ENCODE results near the gene RBM26. TPM values are rescaled to one million over a fixed set of nuclear protein-coding genes. Genes with fewer than 3 reads are reported as not detected.

RBM26 gene
- total RNA-seq, 1 donor from 2014 or later: 42.0 TPM

DNA sequence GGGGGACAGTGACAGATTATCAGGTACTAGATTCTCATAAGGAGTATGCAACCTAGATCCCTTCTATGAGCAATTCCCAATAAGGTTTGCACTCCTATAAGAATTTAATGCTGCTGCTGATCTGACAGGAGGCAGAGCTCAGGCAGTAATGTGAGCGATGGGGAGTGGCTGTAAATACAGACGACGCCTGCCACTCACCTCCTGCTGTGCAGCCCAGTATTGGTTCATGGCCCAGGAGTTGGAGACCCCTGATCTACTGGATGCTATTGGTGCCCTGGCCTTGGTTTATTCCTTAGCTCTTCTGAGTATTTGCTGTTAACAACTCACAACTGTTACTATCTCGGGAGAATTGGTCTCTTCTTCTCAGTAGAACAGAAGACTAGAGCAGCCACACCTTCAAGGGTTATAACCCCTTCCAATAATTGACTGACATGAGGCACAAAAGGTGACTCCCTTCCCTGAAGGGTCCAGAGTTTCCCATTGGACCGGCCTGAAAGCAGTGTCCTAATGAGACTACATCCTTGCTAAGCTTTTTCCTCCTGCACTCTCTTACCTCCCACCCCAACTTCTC is 35.0 kb upstream of the RBM26 start:
- Histone ChIP-seq H3K4me1 (no peaks in the 10 kb centered on the region), H3K27me3 (no peaks in the 10 kb centered on the region), H3K36me3 (no peaks in the 10 kb centered on the region), H3K27ac (no peak overlapping the region), H3K4me3 (no peak overlapping the region), H3K9me3 (no peaks in the 10 kb centered on the region)
- ATAC-seq: no peak
- intact Hi-C loops (cut with DNase I): no loop called here
- TF ChIP-seq, protein P1, sequence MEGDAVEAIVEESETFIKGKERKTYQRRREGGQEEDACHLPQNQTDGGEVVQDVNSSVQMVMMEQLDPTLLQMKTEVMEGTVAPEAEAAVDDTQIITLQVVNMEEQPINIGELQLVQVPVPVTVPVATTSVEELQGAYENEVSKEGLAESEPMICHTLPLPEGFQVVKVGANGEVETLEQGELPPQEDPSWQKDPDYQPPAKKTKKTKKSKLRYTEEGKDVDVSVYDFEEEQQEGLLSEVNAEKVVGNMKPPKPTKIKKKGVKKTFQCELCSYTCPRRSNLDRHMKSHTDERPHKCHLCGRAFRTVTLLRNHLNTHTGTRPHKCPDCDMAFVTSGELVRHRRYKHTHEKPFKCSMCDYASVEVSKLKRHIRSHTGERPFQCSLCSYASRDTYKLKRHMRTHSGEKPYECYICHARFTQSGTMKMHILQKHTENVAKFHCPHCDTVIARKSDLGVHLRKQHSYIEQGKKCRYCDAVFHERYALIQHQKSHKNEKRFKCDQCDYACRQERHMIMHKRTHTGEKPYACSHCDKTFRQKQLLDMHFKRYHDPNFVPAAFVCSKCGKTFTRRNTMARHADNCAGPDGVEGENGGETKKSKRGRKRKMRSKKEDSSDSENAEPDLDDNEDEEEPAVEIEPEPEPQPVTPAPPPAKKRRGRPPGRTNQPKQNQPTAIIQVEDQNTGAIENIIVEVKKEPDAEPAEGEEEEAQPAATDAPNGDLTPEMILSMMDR (IDR thresholded peaks at IDR 0.05): no peak
- DNase-seq: no peak

DNA sequence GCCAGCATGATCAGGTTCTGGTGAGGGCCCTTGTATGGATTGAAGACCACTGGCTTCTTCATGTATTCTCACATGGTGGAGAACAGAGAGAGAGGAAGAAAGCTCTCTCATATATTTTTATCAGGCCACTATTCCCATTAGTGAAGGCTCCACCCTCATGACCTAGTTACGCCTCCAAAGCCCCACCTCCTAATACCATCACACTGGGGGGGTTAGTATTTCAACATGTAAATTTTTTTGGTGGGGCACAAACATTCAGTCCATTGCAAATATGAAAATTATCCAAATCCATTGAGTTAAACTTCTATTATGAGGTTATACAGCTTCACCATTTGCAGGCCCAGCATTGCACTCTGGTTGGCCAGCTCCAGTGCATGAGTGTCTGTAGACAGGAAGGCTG is 33.2 kb upstream of the RBM26 start:
- TF ChIP-seq, protein P1 (IDR thresholded peaks at IDR 0.05): no peak
- no peaks in the 10 kb centered on the region for H3K27me3 ChIP-seq
- no peaks in the 10 kb centered on the region for H3K9me3 ChIP-seq
- H3K4me1 ChIP-seq: no peaks in the 10 kb centered on the region
- no peak for ATAC-seq
- H3K36me3 ChIP-seq: no peaks in the 10 kb centered on the region
- H3K27ac ChIP-seq: no peak overlapping the region
- no peak overlapping the region for H3K4me3 ChIP-seq
- intact Hi-C loops (cut with DNase I): no loop called here
- DNase-seq: no peak

DNA sequence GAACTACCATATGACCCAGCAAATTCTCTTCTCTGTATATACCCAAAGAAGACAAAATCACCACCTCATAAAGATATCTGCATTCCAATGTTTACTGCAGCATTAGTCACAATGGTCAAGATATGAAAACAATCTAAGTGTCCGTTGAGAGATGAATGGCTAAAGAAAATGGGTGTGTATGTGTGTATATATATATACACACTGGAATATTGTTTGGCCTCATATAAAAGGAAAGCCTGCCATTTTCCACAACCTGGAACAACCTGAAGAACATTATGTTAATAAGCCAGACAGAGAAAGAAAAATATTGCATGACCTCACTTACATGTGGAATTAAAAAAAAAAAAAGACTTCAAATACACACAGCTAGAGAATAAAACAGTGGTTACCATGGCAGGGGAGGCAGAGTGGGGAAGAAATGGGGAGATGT is 29.5 kb upstream of the RBM26 start:
- ATAC-seq: no peak
- Histone ChIP-seq H3K36me3 (no peaks in the 10 kb centered on the region), H3K9me3 (no peaks in the 10 kb centered on the region), H3K27me3 (no peaks in the 10 kb centered on the region), H3K27ac (no peak overlapping the region), H3K4me3 (no peak overlapping the region), H3K4me1 (no peaks in the 10 kb centered on the region)
- DNase-seq: no peak
- TF ChIP-seq, protein P1 (IDR thresholded peaks at IDR 0.05): no peak
- intact Hi-C loops (cut with DNase I): no loop called here

DNA sequence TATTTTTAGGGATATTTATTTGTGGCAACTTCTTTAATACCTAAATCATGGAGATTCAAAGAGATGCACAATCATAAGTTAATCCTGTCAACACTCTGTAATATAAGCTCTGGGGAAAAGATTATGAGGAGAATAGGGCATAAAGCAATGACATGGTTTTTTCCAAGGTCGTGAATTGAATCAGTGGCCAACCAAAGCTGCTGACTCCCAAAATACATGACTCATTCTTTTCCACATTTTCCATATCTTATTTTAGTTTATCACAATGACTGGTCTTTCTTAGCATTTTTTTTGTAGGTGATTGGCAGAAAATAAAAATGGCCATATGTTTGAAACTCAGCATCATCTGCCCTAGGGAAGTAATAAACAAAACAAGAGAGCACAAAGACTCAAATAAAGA is 28.5 kb upstream of the RBM26 start:
- no peaks in the 10 kb centered on the region for H3K9me3 ChIP-seq
- no peak for DNase-seq
- H3K27me3 ChIP-seq: no peaks in the 10 kb centered on the region
- TF ChIP-seq, protein P1 (IDR thresholded peaks at IDR 0.05): no peak
- H3K4me1 ChIP-seq: no peaks in the 10 kb centered on the region
- intact Hi-C loops (cut with DNase I): no loop called here
- H3K27ac ChIP-seq: no peak overlapping the region
- no peaks in the 10 kb centered on the region for H3K36me3 ChIP-seq
- no peak for ATAC-seq
- H3K4me3 ChIP-seq: no peak overlapping the region

DNA sequence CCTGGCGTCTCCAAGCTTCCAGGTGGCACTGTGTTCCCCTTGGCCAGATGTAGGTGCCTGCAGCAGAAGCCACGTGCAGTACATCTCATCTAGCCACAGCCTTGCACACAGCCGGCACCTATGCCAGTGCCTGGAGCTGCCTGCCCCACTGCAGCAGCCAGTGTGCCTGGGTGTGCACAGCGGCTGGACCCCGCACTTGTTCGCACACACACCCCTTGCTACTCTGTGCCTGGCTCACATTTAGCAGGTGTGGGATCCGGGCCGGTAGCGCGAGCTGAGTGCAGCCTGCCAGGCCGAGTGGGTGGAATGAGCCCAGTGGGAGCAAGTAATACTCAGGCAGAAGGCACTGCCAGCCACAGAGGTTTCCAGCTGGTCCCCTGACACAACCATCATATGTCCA is 26.9 kb upstream of the RBM26 start:
- TF ChIP-seq, protein P1 (IDR thresholded peaks at IDR 0.05): no peak
- no peaks in the 10 kb centered on the region for H3K4me1 ChIP-seq
- intact Hi-C loops (cut with DNase I): no loop called here
- no peaks in the 10 kb centered on the region for H3K36me3 ChIP-seq
- DNase-seq (no peak), ATAC-seq (peak; percentile 21)
- no peaks in the 10 kb centered on the region for H3K27me3 ChIP-seq
- H3K9me3 ChIP-seq: no peaks in the 10 kb centered on the region
- H3K27ac ChIP-seq: no peak overlapping the region
- no peak overlapping the region for H3K4me3 ChIP-seq

DNA sequence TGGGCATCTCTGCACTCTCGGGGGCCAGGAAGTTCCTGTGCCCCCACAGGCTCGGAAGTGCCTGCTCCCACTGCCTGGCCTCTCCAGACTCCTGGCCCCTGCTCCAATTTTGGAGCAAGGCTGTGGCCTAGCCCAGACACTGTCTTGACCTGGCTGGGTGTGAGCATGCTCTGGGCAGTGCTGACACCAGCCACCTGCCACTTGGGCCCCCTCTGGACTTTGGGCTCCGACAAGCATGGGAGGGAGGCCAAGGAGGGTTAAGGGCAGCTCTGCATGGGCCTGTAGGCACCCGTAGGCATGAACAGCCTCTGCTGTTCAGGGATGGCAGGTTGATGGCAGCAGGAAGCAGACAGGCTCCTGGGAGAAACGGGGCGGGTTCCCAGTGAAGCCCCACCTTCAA is 26.0 kb upstream of the RBM26 start:
- intact Hi-C loops (cut with DNase I): no loop called here
- DNase-seq (no peak), ATAC-seq (no peak)
- H3K4me1 ChIP-seq: no peaks in the 10 kb centered on the region
- no peak overlapping the region for H3K4me3 ChIP-seq
- no peaks in the 10 kb centered on the region for H3K27me3 ChIP-seq
- TF ChIP-seq, protein P1 (IDR thresholded peaks at IDR 0.05): no peak
- H3K36me3 ChIP-seq: no peaks in the 10 kb centered on the region
- H3K9me3 ChIP-seq: no peaks in the 10 kb centered on the region
- no peak overlapping the region for H3K27ac ChIP-seq

Measured in upper lobe of right lung (tissue), 1 donor.